Cardiac muscle cell (in vitro differentiated cells and primary cell): ENCODE data around the gene LGALS12. TPM values are rescaled to one million over a fixed set of nuclear protein-coding genes. Genes with fewer than 3 reads are reported as not detected.
A peak's percentile ranks its signal among the peaks of the same experiment; 100 is the strongest.

ENCODE experiments used
- DNase-seq, 2 donors: peaks; one replicate each; pipeline versions ENCODE4 v3.0.0 to v3.0.0-alpha.2; 2010 to 2017; ENCODE audit warnings: low read depth in 1 of 2, low spot score in 1 of 2
- H3K27ac ChIP-seq: fragments of 200-600 bp; sonication (generic); 2 replicates; pipeline ENCODE4 v1.5.1; 2016
- H3K27me3 ChIP-seq: fragments of 200-600 bp; sonication (generic); 2 replicates; pipeline ENCODE4 v1.6.0; 2016; ENCODE audit warnings: control low read depth
- H3K36me3 ChIP-seq: fragments of 200-600 bp; sonication (generic); 2 replicates; pipeline ENCODE4 v1.5.1; 2016; ENCODE audit warnings: control low read depth
- H3K4me1 ChIP-seq: fragments of 200-600 bp; sonication (generic); 2 replicates; pipeline ENCODE4 v1.8.1; 2017; ENCODE audit warnings: low read depth, mild to moderate bottlenecking, mixed run types
- H3K4me3 ChIP-seq: fragments of 200-600 bp; sonication (generic); 2 replicates; pipeline ENCODE4 v1.5.1; 2016; ENCODE audit warnings: mild to moderate bottlenecking
- H3K9me3 ChIP-seq: fragments of 200-600 bp; sonication (generic); 2 replicates; pipeline ENCODE4 v1.5.1; 2017; ENCODE audit warnings: low read depth, mild to moderate bottlenecking, control low read depth
- polyA plus RNA-seq: library from polyadenylated mRNA; unstranded; fragments of >200 nt; fragmentation: Nextera tagmentation; extraction: Ambion mirVana; gene quantifications from 2 replicates; pipeline ENCODE4 v1.2.1, GENCODE V29; 2016
- total RNA-seq: library from RNA; depleted of rRNA; stranded (reverse); fragments of >200 nt; gene quantifications from 2 replicates; pipeline ENCODE4 v1.2.3, GENCODE V29; 2016
- TF ChIP-seq, protein P1 (sequence below): IDR thresholded peaks from 2 replicates; pipeline ENCODE4 v1.5.1; 2012; ENCODE audit warnings: low read depth, mild to moderate bottlenecking, low read length

The LGALS12 gene, protein sequence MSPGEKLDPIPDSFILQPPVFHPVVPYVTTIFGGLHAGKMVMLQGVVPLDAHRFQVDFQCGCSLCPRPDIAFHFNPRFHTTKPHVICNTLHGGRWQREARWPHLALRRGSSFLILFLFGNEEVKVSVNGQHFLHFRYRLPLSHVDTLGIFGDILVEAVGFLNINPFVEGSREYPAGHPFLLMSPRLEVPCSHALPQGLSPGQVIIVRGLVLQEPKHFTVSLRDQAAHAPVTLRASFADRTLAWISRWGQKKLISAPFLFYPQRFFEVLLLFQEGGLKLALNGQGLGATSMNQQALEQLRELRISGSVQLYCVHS
- total RNA-seq (not detected in 2 replicates), polyA plus RNA-seq (not detected in 2 replicates)

DNA sequence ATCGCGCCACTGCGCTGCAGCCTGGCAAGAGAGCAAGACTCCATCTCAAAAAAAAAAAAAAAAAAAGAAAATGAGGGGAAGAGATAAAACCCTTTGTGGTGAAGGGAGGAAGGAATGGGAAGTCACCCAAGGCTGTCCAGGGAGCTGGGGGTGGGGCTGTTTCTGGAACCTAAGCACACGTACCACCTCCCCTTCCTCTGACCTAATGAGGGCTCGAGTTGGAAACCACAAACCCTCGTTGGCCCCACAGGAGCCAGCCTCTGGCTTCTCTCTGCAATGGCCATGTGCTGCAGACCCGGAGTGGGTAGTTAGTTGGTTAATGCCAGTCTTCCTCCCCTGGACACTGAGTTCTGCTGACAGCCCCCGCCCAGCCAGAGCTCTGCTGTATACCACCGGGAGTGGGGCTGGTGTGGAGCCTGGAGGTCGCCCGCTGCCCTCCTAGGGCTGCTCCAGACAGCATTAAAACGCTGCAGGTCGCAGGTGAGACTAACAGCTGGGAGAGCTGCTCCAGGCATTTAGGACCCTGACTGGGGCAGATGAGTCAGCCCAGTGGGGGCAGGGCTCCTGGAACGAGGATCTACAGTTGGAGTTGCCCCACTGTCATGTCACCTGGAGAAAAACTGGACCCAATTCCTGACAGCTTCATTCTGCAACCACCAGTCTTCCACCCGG lies at the start of gene LGALS12:
Gene LGALS12, plus strand, starts transcription at position 228 of the 672 bp plus-strand sequence. Its CDS starts 375 bp downstream, at position 603.
- Histone ChIP-seq H3K9me3 (no peaks in the 10 kb centered on the region), H3K4me3 (no peak within 1 kb of the TSS), H3K4me1 (no peaks in the 10 kb centered on the region), H3K27me3 (no peaks in the 10 kb centered on the region), H3K27ac (no peak within 1 kb of the TSS), H3K36me3 (no peaks in the 10 kb centered on the region)
- peak in 1 of 2 donors; percentile 98 for DNase-seq
- TF ChIP-seq, protein P1, sequence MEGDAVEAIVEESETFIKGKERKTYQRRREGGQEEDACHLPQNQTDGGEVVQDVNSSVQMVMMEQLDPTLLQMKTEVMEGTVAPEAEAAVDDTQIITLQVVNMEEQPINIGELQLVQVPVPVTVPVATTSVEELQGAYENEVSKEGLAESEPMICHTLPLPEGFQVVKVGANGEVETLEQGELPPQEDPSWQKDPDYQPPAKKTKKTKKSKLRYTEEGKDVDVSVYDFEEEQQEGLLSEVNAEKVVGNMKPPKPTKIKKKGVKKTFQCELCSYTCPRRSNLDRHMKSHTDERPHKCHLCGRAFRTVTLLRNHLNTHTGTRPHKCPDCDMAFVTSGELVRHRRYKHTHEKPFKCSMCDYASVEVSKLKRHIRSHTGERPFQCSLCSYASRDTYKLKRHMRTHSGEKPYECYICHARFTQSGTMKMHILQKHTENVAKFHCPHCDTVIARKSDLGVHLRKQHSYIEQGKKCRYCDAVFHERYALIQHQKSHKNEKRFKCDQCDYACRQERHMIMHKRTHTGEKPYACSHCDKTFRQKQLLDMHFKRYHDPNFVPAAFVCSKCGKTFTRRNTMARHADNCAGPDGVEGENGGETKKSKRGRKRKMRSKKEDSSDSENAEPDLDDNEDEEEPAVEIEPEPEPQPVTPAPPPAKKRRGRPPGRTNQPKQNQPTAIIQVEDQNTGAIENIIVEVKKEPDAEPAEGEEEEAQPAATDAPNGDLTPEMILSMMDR = no peak

DNA sequence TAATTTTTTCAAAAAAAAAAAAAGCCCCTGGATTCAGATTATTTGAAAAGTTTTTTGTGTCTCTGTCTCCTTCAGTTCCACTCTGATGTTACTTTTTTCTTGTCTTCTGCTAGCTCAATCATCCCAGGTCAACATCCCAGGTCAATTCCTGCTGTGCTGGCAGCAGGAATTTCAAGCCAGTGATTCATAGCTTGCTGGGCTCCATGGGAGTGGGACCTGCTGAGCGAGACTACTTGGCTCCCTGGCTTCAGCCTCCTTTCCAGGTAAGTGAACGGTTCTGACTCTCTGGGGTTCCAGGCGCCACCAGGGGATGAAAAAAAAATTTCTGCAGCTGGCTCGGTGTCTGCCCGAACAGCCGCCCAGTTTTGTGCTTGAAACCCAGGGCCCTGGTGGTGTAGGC lies 46.3 kb upstream of the LGALS12 start:
- H3K4me3 ChIP-seq = no peak overlapping the region
- no peaks in the 10 kb centered on the region for H3K9me3 ChIP-seq
- no peaks in the 10 kb centered on the region for H3K36me3 ChIP-seq
- H3K4me1 ChIP-seq = no peaks in the 10 kb centered on the region
- H3K27me3 ChIP-seq = no peaks in the 10 kb centered on the region
- H3K27ac ChIP-seq = no peak overlapping the region
- TF ChIP-seq, protein P1 = no peak
- no peak for DNase-seq

DNA sequence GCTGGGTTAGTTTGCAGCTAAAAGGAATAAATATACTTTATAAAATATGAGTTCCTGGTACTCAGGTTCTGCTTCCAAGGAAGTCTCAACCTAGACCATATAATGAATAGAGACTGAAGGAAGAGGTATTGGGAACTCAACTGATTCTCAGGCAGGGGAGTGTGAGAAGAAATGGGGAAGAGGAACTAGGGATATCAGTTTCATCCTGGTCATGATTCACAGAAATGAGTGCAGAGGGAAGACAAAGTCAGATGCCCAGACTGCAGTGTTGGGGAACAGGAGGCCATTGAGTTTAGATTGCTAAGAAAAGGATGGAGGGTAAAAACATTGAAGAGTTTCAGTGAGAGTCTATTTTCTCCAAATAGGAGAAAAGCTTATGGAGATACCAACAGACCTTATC lies 43.7 kb upstream of the LGALS12 start:
- Histone ChIP-seq H3K36me3 (no peaks in the 10 kb centered on the region), H3K4me3 (no peak overlapping the region), H3K27me3 (no peaks in the 10 kb centered on the region), H3K9me3 (no peaks in the 10 kb centered on the region), H3K4me1 (no peaks in the 10 kb centered on the region), H3K27ac (no peak overlapping the region)
- TF ChIP-seq, protein P1 = no peak
- no peak for DNase-seq

DNA sequence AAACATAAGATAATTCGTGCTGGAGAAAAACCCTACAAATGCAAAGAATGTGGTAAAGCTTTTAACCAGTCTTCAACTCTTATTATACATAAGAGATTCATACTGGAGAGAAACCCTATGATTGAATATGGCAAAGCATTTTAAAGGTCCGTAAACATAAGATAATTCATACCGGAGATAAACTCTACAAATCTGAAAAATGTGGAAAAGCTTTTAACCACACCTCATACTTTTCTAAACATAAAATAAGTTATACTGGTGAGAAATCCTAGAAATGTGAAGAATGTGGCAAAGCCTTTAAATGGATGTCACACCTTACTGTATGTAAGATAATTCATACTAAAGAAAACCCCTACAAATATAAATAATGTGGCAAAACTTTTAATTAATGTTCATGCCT lies 35.6 kb upstream of the LGALS12 start:
- TF ChIP-seq, protein P1 = no peak
- no peak overlapping the region for H3K4me3 ChIP-seq
- no peaks in the 10 kb centered on the region for H3K27me3 ChIP-seq
- H3K36me3 ChIP-seq = no peaks in the 10 kb centered on the region
- no peaks in the 10 kb centered on the region for H3K9me3 ChIP-seq
- no peak overlapping the region for H3K27ac ChIP-seq
- DNase-seq = no peak
- no peaks in the 10 kb centered on the region for H3K4me1 ChIP-seq

DNA sequence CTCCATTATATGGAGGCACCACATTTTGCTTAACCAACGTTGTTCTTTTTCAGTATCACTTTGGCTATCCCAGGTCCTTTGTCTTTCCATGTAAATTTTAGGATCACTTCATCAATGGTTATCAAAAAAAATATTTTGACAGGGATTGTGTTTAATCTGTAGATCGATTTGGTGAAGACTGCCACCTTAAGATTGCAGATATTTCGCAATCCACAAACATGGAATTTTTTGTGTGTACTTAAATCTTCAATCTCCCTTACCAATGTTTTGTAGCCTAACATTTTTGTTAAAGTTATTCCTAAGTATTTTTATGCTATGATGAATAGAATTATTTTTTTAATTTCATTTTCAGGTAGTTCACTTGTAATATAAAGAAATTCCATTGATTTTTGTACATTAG lies 33.5 kb upstream of the LGALS12 start:
- Histone ChIP-seq H3K4me1 (no peaks in the 10 kb centered on the region), H3K4me3 (no peak overlapping the region), H3K27me3 (no peaks in the 10 kb centered on the region), H3K36me3 (no peaks in the 10 kb centered on the region), H3K9me3 (no peaks in the 10 kb centered on the region), H3K27ac (no peak overlapping the region)
- DNase-seq = no peak
- TF ChIP-seq, protein P1 = no peak
